ENCODE data around the gene SURF2. TPM values are rescaled to one million over a fixed set of nuclear protein-coding genes. Genes with fewer than 3 reads are reported as not detected.
"Not testable (repeated sequence)": the region's sequence is repeated elsewhere in the genome, so short reads cannot be mapped to it uniquely, and the experiment has no call there.

SURF2 gene
- total and polyA plus RNA-seq, 4 experiments from 2014 or later, result 19.5 to 46.7 (median 24.8) TPM

DNA sequence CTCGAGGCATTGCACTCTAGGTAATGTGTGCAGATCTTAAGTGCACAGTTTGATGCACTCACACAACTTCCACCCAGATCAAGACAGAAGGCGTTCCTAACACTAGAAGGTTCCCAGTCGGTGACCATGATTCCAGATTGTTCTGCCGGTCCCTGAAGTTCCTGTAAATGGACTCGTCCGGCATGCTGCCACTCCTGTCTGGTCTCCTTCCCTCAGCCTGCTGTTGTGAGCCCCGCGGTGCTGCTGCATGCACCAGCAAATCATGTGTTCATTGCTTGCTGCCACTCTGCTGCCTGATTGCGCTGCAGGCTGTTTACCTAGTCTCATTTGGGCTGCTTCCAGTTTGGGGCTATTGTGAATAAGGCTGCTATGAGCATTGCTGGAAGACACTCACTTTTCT, 31.3 kb downstream of the SURF2 start:
- Mint-ChIP-seq H3K4me1 (no peaks in the 10 kb centered on the region), H3K4me3 (no peak overlapping the region), H3K27me3 (peaks cover 4 to 8% of the 10 kb centered on the region in 2 donors), H3K36me3 (no peaks in the 10 kb centered on the region), H3K27ac (no peak overlapping the region), H3K9me3 (no peaks in the 10 kb centered on the region)
- DNase-seq, result peak in 1 of 5 donors; percentile 4
- H3K36me3 ChIP-seq (ENCODE audit: insufficient read depth, low read length), result no peaks in the 10 kb centered on the region
- no peak overlapping the region for H3K4me3 ChIP-seq (ENCODE audit: low read length in 2 of 2)
- POLR2A ChIA-PET (ENCODE audit: partially characterized antibody), result no interaction called here
- H3K27me3 ChIP-seq (ENCODE audit: insufficient read depth, low read length), result no peaks in the 10 kb centered on the region
- CTCF ChIA-PET (ENCODE audit: partially characterized antibody), result interaction anchor here (1.2 kb wide), 1 partner anchor 8 kb away, joined by 3 read pairs; no protein-coding TSS in a partner anchor
- no peak overlapping the region for H3K27ac ChIP-seq (ENCODE audit: low read depth, low read length)
- H3K4me1 ChIP-seq (ENCODE audit: insufficient read depth, low read length), result no peaks in the 10 kb centered on the region
- intact Hi-C loops (cut with micrococcal nuclease), result no loop called here
- no peaks in the 10 kb centered on the region for H3K9me3 ChIP-seq (ENCODE audit: control insufficient read depth in 1 of 2, low read length in 2 of 2)

DNA sequence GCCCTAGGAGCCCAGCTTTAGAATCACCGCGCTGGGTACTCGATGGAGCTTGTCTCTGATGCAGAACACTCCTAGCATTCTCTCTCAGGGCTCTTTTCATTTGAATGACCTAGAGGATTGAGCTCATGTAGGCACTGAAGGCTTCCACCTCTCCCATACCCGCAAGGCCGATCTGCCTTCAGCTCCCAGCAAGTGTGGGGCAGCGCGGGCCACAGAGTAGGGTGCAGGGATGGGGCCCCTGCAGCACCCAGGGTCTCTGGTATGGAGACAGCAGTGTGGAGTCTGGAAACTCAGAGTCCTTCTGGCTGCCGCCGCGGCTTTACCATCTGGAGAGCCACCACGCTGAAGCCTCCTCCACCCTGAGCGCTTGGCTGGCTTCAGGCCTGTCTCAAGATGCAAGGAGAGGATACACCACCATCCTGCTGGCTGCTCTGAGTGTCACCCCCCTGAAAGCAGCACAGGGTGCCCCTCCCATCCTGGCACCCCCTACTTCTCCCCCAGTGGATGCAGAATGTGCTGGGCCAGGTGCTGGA, 32.7 kb downstream of the SURF2 start:
- H3K36me3 Mint-ChIP-seq, result no peaks in the 10 kb centered on the region
- POLR2A ChIA-PET (ENCODE audit: partially characterized antibody), result no interaction called here
- H3K27me3 Mint-ChIP-seq, result peaks cover 4 to 8% of the 10 kb centered on the region in 2 donors
- no peaks in the 10 kb centered on the region for H3K9me3 ChIP-seq (ENCODE audit: control insufficient read depth in 1 of 2, low read length in 2 of 2)
- H3K4me3 Mint-ChIP-seq, result no peak overlapping the region
- H3K27ac ChIP-seq (ENCODE audit: low read depth, low read length), result no peak overlapping the region
- H3K4me3 ChIP-seq (ENCODE audit: low read length in 2 of 2), result no peak overlapping the region
- no peaks in the 10 kb centered on the region for H3K4me1 Mint-ChIP-seq
- H3K27me3 ChIP-seq (ENCODE audit: insufficient read depth, low read length), result no peaks in the 10 kb centered on the region
- H3K9me3 Mint-ChIP-seq, result no peaks in the 10 kb centered on the region
- peak in 1 of 5 donors; percentile 7 for DNase-seq
- CTCF ChIA-PET (ENCODE audit: partially characterized antibody), result no interaction called here
- intact Hi-C loops (cut with micrococcal nuclease), result no loop called here
- no peaks in the 10 kb centered on the region for H3K36me3 ChIP-seq (ENCODE audit: insufficient read depth, low read length)
- no peaks in the 10 kb centered on the region for H3K4me1 ChIP-seq (ENCODE audit: insufficient read depth, low read length)
- H3K27ac Mint-ChIP-seq, result no peak overlapping the region

DNA sequence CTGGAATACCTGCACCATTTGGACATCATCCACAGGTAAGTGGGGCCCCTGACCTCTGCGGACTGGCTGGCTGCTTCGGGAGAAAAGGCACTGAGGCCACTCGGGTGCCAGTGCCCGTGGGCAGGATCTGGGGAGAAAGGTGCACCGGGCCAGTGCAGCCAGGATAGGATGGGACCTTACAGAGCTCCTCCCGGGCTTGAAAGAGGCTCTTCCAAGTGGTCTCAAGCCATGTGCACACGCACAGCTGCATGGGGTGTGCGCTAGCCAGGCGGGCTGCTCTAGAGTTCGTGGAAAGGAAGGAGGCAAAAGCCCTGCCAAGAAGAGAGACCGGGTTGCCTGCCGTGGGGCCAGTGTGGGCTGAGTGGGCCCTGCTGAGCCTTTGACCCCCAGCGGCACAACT, 33.2 kb downstream of the SURF2 start:
- Mint-ChIP-seq H3K27me3 (peaks cover 4 to 8% of the 10 kb centered on the region in 2 donors), H3K27ac (no peak overlapping the region), H3K9me3 (no peaks in the 10 kb centered on the region), H3K4me3 (no peak overlapping the region), H3K36me3 (no peaks in the 10 kb centered on the region), H3K4me1 (no peaks in the 10 kb centered on the region)
- no peaks in the 10 kb centered on the region for H3K4me1 ChIP-seq (ENCODE audit: insufficient read depth, low read length)
- no peak overlapping the region for H3K4me3 ChIP-seq (ENCODE audit: low read length in 2 of 2)
- intact Hi-C loops (cut with micrococcal nuclease), result no loop called here
- CTCF ChIA-PET (ENCODE audit: partially characterized antibody), result no interaction called here
- no peaks in the 10 kb centered on the region for H3K36me3 ChIP-seq (ENCODE audit: insufficient read depth, low read length)
- no peaks in the 10 kb centered on the region for H3K9me3 ChIP-seq (ENCODE audit: control insufficient read depth in 1 of 2, low read length in 2 of 2)
- no peak overlapping the region for H3K27ac ChIP-seq (ENCODE audit: low read depth, low read length)
- no peaks in the 10 kb centered on the region for H3K27me3 ChIP-seq (ENCODE audit: insufficient read depth, low read length)
- POLR2A ChIA-PET (ENCODE audit: partially characterized antibody), result no interaction called here
- no peak for DNase-seq

DNA sequence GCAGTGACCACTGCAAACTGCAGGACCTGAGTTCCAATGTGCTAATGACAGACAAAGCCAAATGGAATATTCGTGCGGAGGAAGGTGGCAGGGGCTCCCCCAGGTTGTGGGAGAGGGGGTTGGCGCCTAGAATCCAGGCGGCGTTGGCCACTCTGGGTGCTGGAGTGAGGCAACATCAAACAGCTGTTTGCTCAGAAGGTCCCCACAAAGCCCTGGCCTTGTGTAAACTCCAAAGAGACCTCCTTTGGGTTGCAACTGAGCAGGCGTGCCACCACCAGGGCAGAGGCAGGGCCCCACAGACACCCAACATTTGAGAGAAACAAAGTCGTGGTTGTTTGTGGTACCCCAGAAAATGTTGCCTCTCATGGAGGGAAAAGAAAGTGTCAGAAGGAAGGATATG, 34.4 kb downstream of the SURF2 start:
- Mint-ChIP-seq H3K9me3 (no peaks in the 10 kb centered on the region), H3K27me3 (peaks cover 4 to 9% of the 10 kb centered on the region in 2 donors), H3K36me3 (no peaks in the 10 kb centered on the region), H3K4me3 (no peak overlapping the region), H3K4me1 (no peaks in the 10 kb centered on the region), H3K27ac (no peak overlapping the region)
- Histone ChIP-seq H3K27ac (ENCODE audit: low read depth, low read length) (no peak overlapping the region), H3K36me3 (ENCODE audit: insufficient read depth, low read length) (no peaks in the 10 kb centered on the region), H3K4me1 (ENCODE audit: insufficient read depth, low read length) (no peaks in the 10 kb centered on the region), H3K4me3 (ENCODE audit: low read length in 2 of 2) (no peak overlapping the region), H3K9me3 (ENCODE audit: control insufficient read depth in 1 of 2, low read length in 2 of 2) (no peaks in the 10 kb centered on the region), H3K27me3 (ENCODE audit: insufficient read depth, low read length) (no peaks in the 10 kb centered on the region)
- peak in 1 of 5 donors; percentile 4 for DNase-seq
- intact Hi-C loops (cut with micrococcal nuclease), result no loop called here
- CTCF ChIA-PET (ENCODE audit: partially characterized antibody), result no interaction called here
- POLR2A ChIA-PET (ENCODE audit: partially characterized antibody), result no interaction called here

DNA sequence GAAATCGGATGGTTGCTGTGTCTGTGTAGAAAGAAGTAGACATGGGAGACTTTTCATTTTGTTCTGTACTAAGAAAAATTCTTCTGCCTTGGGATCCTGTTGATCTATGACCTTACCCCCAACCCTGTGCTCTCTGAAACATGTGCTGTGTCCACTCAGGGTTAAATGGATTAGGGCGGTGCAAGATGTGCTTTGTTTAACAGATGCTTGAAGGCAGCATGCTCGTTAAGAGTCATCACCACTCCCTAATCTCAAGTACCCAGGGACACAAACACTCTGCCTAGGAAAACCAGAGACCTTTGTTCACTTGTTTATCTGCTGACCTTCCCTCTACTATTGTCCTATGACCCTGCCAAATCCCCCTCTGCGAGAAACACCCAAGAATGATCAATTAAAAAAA, 35.1 kb downstream of the SURF2 start:
- intact Hi-C loops (cut with micrococcal nuclease); H3K4me1 Mint-ChIP-seq; H3K36me3 Mint-ChIP-seq; DNase-seq; H3K27ac ChIP-seq (ENCODE audit: low read depth, low read length); H3K27me3 ChIP-seq (ENCODE audit: insufficient read depth, low read length); H3K9me3 ChIP-seq (ENCODE audit: control insufficient read depth in 1 of 2, low read length in 2 of 2); H3K36me3 ChIP-seq (ENCODE audit: insufficient read depth, low read length); H3K9me3 Mint-ChIP-seq; CTCF ChIA-PET (ENCODE audit: partially characterized antibody); H3K4me1 ChIP-seq (ENCODE audit: insufficient read depth, low read length); POLR2A ChIA-PET (ENCODE audit: partially characterized antibody); H3K27ac Mint-ChIP-seq; H3K27me3 Mint-ChIP-seq; H3K4me3 Mint-ChIP-seq; H3K4me3 ChIP-seq (ENCODE audit: low read length in 2 of 2): not testable (repeated sequence)

DNA sequence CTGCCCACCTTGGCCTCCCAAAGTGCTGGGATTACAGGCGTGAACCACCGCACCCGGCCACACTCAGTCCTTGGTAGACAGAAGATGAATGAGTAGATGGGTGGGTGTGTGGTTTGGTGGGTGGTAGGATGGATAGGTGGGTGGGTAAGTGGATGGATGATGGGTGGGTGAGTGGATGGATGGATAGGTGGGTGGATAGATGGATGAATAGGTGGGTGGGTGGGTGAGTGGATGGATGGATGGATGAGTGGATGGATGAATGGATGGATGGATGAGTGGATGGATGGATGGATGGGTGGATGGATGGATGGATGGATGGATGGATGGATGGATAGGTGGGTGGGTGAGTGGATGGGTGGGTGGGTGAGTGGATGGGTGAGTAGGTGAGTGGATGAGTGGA, 36.0 kb downstream of the SURF2 start:
- H3K27ac ChIP-seq (ENCODE audit: low read depth, low read length); H3K4me3 Mint-ChIP-seq; H3K27me3 ChIP-seq (ENCODE audit: insufficient read depth, low read length); H3K4me1 Mint-ChIP-seq; POLR2A ChIA-PET (ENCODE audit: partially characterized antibody); H3K36me3 ChIP-seq (ENCODE audit: insufficient read depth, low read length); H3K27ac Mint-ChIP-seq; H3K4me3 ChIP-seq (ENCODE audit: low read length in 2 of 2); H3K36me3 Mint-ChIP-seq; H3K9me3 Mint-ChIP-seq; CTCF ChIA-PET (ENCODE audit: partially characterized antibody); intact Hi-C loops (cut with micrococcal nuclease); H3K27me3 Mint-ChIP-seq; H3K4me1 ChIP-seq (ENCODE audit: insufficient read depth, low read length); H3K9me3 ChIP-seq (ENCODE audit: control insufficient read depth in 1 of 2, low read length in 2 of 2): not testable (repeated sequence)
- peak in 1 of 5 donors; percentile 11 for DNase-seq

GRCh38 chr9:133393399-133393798, 37.0 kb downstream of the SURF2 start:
- CTCF ChIA-PET (ENCODE audit: partially characterized antibody), result no interaction called here
- no peak overlapping the region for H3K4me3 Mint-ChIP-seq
- no peaks in the 10 kb centered on the region for H3K9me3 Mint-ChIP-seq
- H3K4me1 ChIP-seq (ENCODE audit: insufficient read depth, low read length), result no peaks in the 10 kb centered on the region
- peaks cover 4 to 12% of the 10 kb centered on the region in 2 donors for H3K27me3 Mint-ChIP-seq
- intact Hi-C loops (cut with micrococcal nuclease), result no loop called here
- H3K4me3 ChIP-seq (ENCODE audit: low read length in 2 of 2), result no peak overlapping the region
- H3K36me3 ChIP-seq (ENCODE audit: insufficient read depth, low read length), result no peaks in the 10 kb centered on the region
- POLR2A ChIA-PET (ENCODE audit: partially characterized antibody), result no interaction called here
- H3K9me3 ChIP-seq (ENCODE audit: control insufficient read depth in 1 of 2, low read length in 2 of 2), result no peaks in the 10 kb centered on the region
- DNase-seq, result no peak
- peaks cover 0 to 3% (median 0%) of the 10 kb centered on the region in 4 donors for H3K4me1 Mint-ChIP-seq
- H3K36me3 Mint-ChIP-seq, result no peaks in the 10 kb centered on the region
- H3K27ac Mint-ChIP-seq, result no peak overlapping the region
- H3K27ac ChIP-seq (ENCODE audit: low read depth, low read length), result no peak overlapping the region
- H3K27me3 ChIP-seq (ENCODE audit: insufficient read depth, low read length), result no peaks in the 10 kb centered on the region

DNA sequence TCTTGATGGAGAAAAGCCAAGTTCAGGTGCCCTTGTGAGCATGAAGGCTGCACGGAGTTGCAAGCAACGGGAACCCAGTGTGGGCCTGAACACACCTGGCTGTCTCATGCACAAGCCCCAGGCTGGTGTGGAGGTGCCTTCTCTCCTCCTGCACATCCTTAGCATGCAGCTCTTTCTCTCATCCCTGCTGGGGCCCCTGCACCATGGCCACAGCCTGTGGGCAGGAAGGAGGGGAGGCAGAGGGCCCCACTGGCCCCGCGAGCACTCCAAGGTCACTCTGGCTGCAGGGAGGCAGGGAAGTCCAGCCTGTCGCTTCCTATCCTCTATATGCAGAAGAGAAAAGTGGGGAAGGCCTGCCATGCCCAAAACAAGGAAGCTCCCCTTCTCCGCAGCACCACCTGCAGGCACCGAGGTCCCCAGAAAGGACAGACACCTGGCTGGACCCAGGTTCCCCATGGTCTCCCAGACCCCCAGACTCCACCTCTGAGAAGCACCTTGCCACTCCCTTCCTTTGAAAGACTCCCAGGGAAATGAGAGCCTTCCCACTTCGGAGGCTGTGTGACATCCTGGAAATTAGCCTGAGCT, 38.4 kb downstream of the SURF2 start:
- DNase-seq, result peak in 1 of 5 donors; percentile 5
- no peaks in the 10 kb centered on the region for H3K9me3 ChIP-seq (ENCODE audit: control insufficient read depth in 1 of 2, low read length in 2 of 2)
- no peaks in the 10 kb centered on the region for H3K4me1 ChIP-seq (ENCODE audit: insufficient read depth, low read length)
- intact Hi-C loops (cut with micrococcal nuclease), result no loop called here
- no peaks in the 10 kb centered on the region for H3K36me3 Mint-ChIP-seq
- H3K27me3 ChIP-seq (ENCODE audit: insufficient read depth, low read length), result no peaks in the 10 kb centered on the region
- peaks cover 0 to 3% (median 0%) of the 10 kb centered on the region in 4 donors for H3K4me1 Mint-ChIP-seq
- no peaks in the 10 kb centered on the region for H3K9me3 Mint-ChIP-seq
- no peaks in the 10 kb centered on the region for H3K36me3 ChIP-seq (ENCODE audit: insufficient read depth, low read length)
- H3K27ac Mint-ChIP-seq, result no peak overlapping the region
- no peak overlapping the region for H3K4me3 Mint-ChIP-seq
- ChIA-PET CTCF (ENCODE audit: partially characterized antibody) (no interaction called here), POLR2A (ENCODE audit: partially characterized antibody) (no interaction called here)
- H3K4me3 ChIP-seq (ENCODE audit: low read length in 2 of 2), result no peak overlapping the region
- H3K27ac ChIP-seq (ENCODE audit: low read depth, low read length), result no peak overlapping the region
- peaks cover 4 to 10% of the 10 kb centered on the region in 2 donors for H3K27me3 Mint-ChIP-seq
